PC-9 (cell line): Measurements from ENCODE around the gene ATF1. TPM values are rescaled to one million over a fixed set of nuclear protein-coding genes. Genes with fewer than 3 reads are reported as not detected.

ENCODE experiments used
- BruUV-seq: library from RNA; stranded (reverse); fragments of 400-500 nt; replicated peaks from 2 replicates; lab custom pipeline; 2021; lab: Mats Ljungman, UMichigan
- CTCF ChIA-PET: fragments of 300-600 bp; sonication (Branson Sonifier 250); formaldehyde crosslinking; loops from one replicate; lab custom pipeline; 2022; ENCODE audit warnings: antibody characterized with exemption; lab: Charles Lee
- POLR2A ChIA-PET: fragments of 300-600 bp; sonication (Branson Sonifier 250); formaldehyde crosslinking; loops from one replicate; lab custom pipeline; 2022; ENCODE audit warnings: antibody characterized with exemption; ENCODE audit not compliant: unreplicated experiment; lab: Charles Lee
- DNase-seq, 2 experiments: peaks; one replicate each; pipeline versions ENCODE4 v3.0.0 to v3.0.0-alpha.2; 2015 to 2022; ENCODE audit warnings: mixed read lengths in 1 of 2
- H2AFZ ChIP-seq: fragments of 200-600 bp; sonication (generic); 2 replicates; pipeline ENCODE4 v1.8.1; 2017; ENCODE audit warnings: antibody characterized with exemption
- H3F3A ChIP-seq: fragments of 200-600 bp; sonication (generic); 2 replicates; pipeline ENCODE4 v1.8.1; 2017; ENCODE audit warnings: antibody characterized with exemption, mild to moderate bottlenecking, low read depth; ENCODE audit not compliant: insufficient read depth
- H3K27ac ChIP-seq: fragments of 200-600 bp; sonication (generic); 2 replicates; pipeline ENCODE4 v1.6.1; 2016; ENCODE audit warnings: mixed run types
- H3K27me3 ChIP-seq: fragments of 200-600 bp; sonication (generic); 2 replicates; pipeline ENCODE4 v1.6.1; 2016; ENCODE audit warnings: low read depth, mixed run types; ENCODE audit not compliant: insufficient read depth
- H3K36me3 ChIP-seq: fragments of 200-600 bp; sonication (generic); 2 replicates; pipeline ENCODE4 v1.6.1; 2016; ENCODE audit warnings: low read depth, mixed run types
- H3K4me1 ChIP-seq: fragments of 200-600 bp; sonication (generic); replicated peaks from 2 replicates; pipeline ENCODE4 v1.6.1; 2016; ENCODE audit warnings: mixed run types; ENCODE audit not compliant: insufficient read depth
- H3K4me2 ChIP-seq: fragments of 200-600 bp; sonication (generic); 2 replicates; pipeline ENCODE4 v1.6.1; 2017; ENCODE audit warnings: mixed run types
- H3K4me3 ChIP-seq: fragments of 200-600 bp; sonication (generic); 2 replicates; pipeline ENCODE4 v1.6.1; 2016; ENCODE audit warnings: mixed run types
- H3K79me2 ChIP-seq: fragments of 200-600 bp; sonication (generic); 2 replicates; pipeline ENCODE4 v1.6.1; 2017; ENCODE audit warnings: low read depth, mixed run types
- H3K9me2 ChIP-seq: fragments of 200-600 bp; sonication (generic); 2 replicates; pipeline ENCODE4 v1.8.1; 2017; ENCODE audit warnings: mild to moderate bottlenecking; ENCODE audit not compliant: insufficient read depth
- H3K9me3 ChIP-seq: fragments of 200-600 bp; sonication (generic); 2 replicates; pipeline ENCODE4 v1.8.1; 2016; ENCODE audit warnings: low read depth; ENCODE audit not compliant: insufficient read depth
- H4K20me1 ChIP-seq: fragments of 200-600 bp; sonication (generic); 2 replicates; pipeline ENCODE4 v1.8.1; 2017; ENCODE audit not compliant: insufficient read depth
- CTCF ChIP-seq: fragments of 200-600 bp; sonication (generic); conservative IDR thresholded peaks from 2 replicates; pipeline ENCODE4 v1.6.1; 2017; ENCODE audit warnings: mixed run types, antibody characterized with exemption, mild to moderate bottlenecking, moderate library complexity
- EZH2 ChIP-seq: fragments of 200-600 bp; sonication (generic); IDR thresholded peaks from 2 replicates; pipeline ENCODE4 v1.8.0; 2017; ENCODE audit warnings: antibody characterized with exemption, low read depth
- intact Hi-C: fragments of 100-400 bp; cut with micrococcal nuclease; formaldehyde crosslinking; loops from one replicate; pipeline ENCODE4 v1.10.0; 2022; ENCODE audit not compliant: unreplicated experiment
- total RNA-seq: library from RNA; stranded (reverse); gene quantifications from 2 replicates; pipeline ENCODE4 v1.2.3, GENCODE V29; 2021

The ATF1 gene
- total RNA-seq, 1 experiment from 2014 or later, result 37.9 TPM

GRCh38 chr12:50728841-50729240 lies 35.1 kb upstream of the ATF1 start:
- no peaks in the 10 kb centered on the region for H3K27me3 ChIP-seq
- H3K4me3 ChIP-seq, result no peak overlapping the region
- H4K20me1 ChIP-seq, result no peaks in the 10 kb centered on the region
- no peak overlapping the region for H3K4me2 ChIP-seq
- peaks cover 4% of the 10 kb centered on the region; the same call in 1 of the 2 replicates for H3F3A ChIP-seq
- no TSS peak for BruUV-seq
- TF ChIP-seq EZH2, result no peak
- no peak for TF ChIP-seq CTCF
- peaks cover 55% of the 10 kb centered on the region for H3K36me3 ChIP-seq
- no peaks in the 10 kb centered on the region for H3K9me3 ChIP-seq
- H3K9me2 ChIP-seq, result no peaks in the 10 kb centered on the region
- no peak overlapping the region for H2AFZ ChIP-seq
- intact Hi-C loops, result no loop called here
- no peaks in the 10 kb centered on the region; the same call in 1 of the 2 replicates for H3K4me1 ChIP-seq
- ChIA-PET CTCF (no interaction called here), POLR2A (no interaction called here)
- H3K27ac ChIP-seq, result no peak overlapping the region
- no peak for DNase-seq
- H3K79me2 ChIP-seq, result no peaks in the 10 kb centered on the region

DNA sequence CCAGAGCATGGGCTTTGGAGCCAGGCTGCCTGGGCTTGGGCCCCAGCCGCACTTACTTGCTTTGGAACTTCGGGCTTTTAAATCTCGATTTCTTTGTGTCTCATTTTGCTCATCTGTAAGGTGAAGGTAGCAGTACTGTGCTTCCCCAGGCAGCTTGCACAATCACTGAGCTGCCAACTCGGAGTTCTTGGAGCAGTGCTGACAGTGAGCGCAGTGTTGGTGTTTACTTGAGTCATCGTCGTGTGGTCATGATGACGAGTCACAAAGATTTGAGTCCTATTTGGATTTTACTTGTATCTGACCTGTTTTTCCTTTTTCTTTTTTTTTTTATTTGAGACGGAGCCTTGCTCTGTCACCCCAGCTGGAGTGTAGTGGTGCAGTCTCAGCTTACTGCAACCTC lies 31.3 kb upstream of the ATF1 start:
- H3K9me2 ChIP-seq, result no peaks in the 10 kb centered on the region
- BruUV-seq, result no TSS peak
- POLR2A ChIA-PET, result interaction anchor here (0.7 kb wide), 1 partner anchor 227 kb away, joined by 5 read pairs; no protein-coding TSS in a partner anchor
- no peaks in the 10 kb centered on the region for H3K27me3 ChIP-seq
- no peak overlapping the region for H2AFZ ChIP-seq
- no peaks in the 10 kb centered on the region for H3K79me2 ChIP-seq
- H3K4me1 ChIP-seq, result no peaks in the 10 kb centered on the region; the same call in 1 of the 2 replicates
- H3F3A ChIP-seq, result no peaks in the 10 kb centered on the region; the same call in 1 of the 2 replicates
- intact Hi-C loops, result no loop called here
- no peak overlapping the region for H3K4me2 ChIP-seq
- H3K9me3 ChIP-seq, result no peaks in the 10 kb centered on the region
- peaks cover 42% of the 10 kb centered on the region; the same call in 1 of the 2 replicates for H3K36me3 ChIP-seq
- CTCF ChIA-PET, result interaction anchor here (1.3 kb wide), 1 partner anchor 296 kb away, joined by 3 read pairs; no protein-coding TSS in a partner anchor
- H3K4me3 ChIP-seq, result no peak overlapping the region
- no peaks in the 10 kb centered on the region for H4K20me1 ChIP-seq
- TF ChIP-seq EZH2, result no peak
- TF ChIP-seq CTCF, result no peak
- peak overlapping the region; percentile 24; the same call in 1 of the 2 replicates for H3K27ac ChIP-seq
- peak; percentile 43 to 47 for DNase-seq

GRCh38 chr12:50733706-50734105 lies 30.2 kb upstream of the ATF1 start:
- CTCF ChIA-PET, result interaction anchor here (1.0 kb wide), 1 partner anchor 224 kb away, joined by 3 read pairs; no protein-coding TSS in a partner anchor
- no peaks in the 10 kb centered on the region for H3K9me3 ChIP-seq
- H3K4me3 ChIP-seq, result no peak overlapping the region
- H3K27me3 ChIP-seq, result no peaks in the 10 kb centered on the region
- H3K4me2 ChIP-seq, result no peak overlapping the region
- BruUV-seq, result no TSS peak
- H3K27ac ChIP-seq, result no peak overlapping the region
- no peaks in the 10 kb centered on the region for H4K20me1 ChIP-seq
- H3K4me1 ChIP-seq, result no peaks in the 10 kb centered on the region; the same call in 1 of the 2 replicates
- intact Hi-C loops, result loop anchor here (2.0 kb wide), 1 partner anchor 229 kb away; the partner anchor contains the start of gene DIP2B
- no peaks in the 10 kb centered on the region for H3K79me2 ChIP-seq
- POLR2A ChIA-PET, result no interaction called here
- no peak overlapping the region for H2AFZ ChIP-seq
- no peaks in the 10 kb centered on the region for H3K9me2 ChIP-seq
- no peak for DNase-seq
- H3K36me3 ChIP-seq, result peaks cover 33% of the 10 kb centered on the region; the same call in 1 of the 2 replicates
- no peaks in the 10 kb centered on the region for H3F3A ChIP-seq
- no peak for TF ChIP-seq CTCF
- no peak for TF ChIP-seq EZH2
